BLaER1 treated with 17β-estradiol and CSF1 and Interleukin-3, amounts not matched to agents 10 nM and 100 nM (cell line): ENCODE measurements around the gene SLC22A2.
A peak's percentile ranks its signal among the peaks of the same experiment; 100 is the strongest.

ENCODE experiments used
- H3K27ac ChIP-seq, 11 experiments: shearing (Covaris generic); formaldehyde crosslinking; 2 replicates each; pipeline ENCODE4 v1.8.1; 2022
- H3K27me3 ChIP-seq, 11 experiments: shearing (Covaris generic); formaldehyde crosslinking; 2 replicates each; pipeline ENCODE4 v1.8.1; 2022
- H3K36me3 ChIP-seq, 11 experiments: shearing (Covaris generic); formaldehyde crosslinking; 2 replicates each; pipeline ENCODE4 v1.8.1; 2022
- H3K4me1 ChIP-seq, 10 experiments: shearing (Covaris generic); formaldehyde crosslinking; 2 replicates each; pipeline ENCODE4 v1.8.1; 2022
- H3K4me2 ChIP-seq, 11 experiments: shearing (Covaris generic); formaldehyde crosslinking; 2 replicates each; pipeline ENCODE4 v1.8.1; 2022
- H3K4me3 ChIP-seq, 10 experiments: shearing (Covaris generic); formaldehyde crosslinking; 2 replicates each; pipeline ENCODE4 v1.8.1; 2022
- H3K9ac ChIP-seq, 11 experiments: shearing (Covaris generic); formaldehyde crosslinking; 2 replicates each; pipeline ENCODE4 v1.8.1; 2022
- H3K9me3 ChIP-seq, 11 experiments: shearing (Covaris generic); formaldehyde crosslinking; replicated peaks in 1 of 11; 2 replicates each; pipeline ENCODE4 v1.8.1; 2022
- H4K20me1 ChIP-seq, 11 experiments: shearing (Covaris generic); formaldehyde crosslinking; 2 replicates each; pipeline ENCODE4 v1.8.1; 2022
- Cebpa-rat ChIP-seq, 11 experiments: shearing (Covaris generic); IDR thresholded peaks; 2 replicates each; pipeline ENCODE4 v1.8.1; 2022

Gene SLC22A2

GRCh38 chr6:160265869-160266476, 7.4 kb upstream of the SLC22A2 start:
- no peak overlapping the region for H3K4me3 ChIP-seq
- no peaks in the 10 kb centered on the region for H3K36me3 ChIP-seq
- no peak for TF ChIP-seq Cebpa-rat (IDR thresholded peaks at IDR 0.05)
- no peak overlapping the region for H3K27ac ChIP-seq
- no peaks in the 10 kb centered on the region for H4K20me1 ChIP-seq
- H3K4me1 ChIP-seq, result peaks cover 0 to 10% (median 0%) of the 10 kb centered on the region in 10 experiments; a peak in 5 of 20 replicates
- no peaks in the 10 kb centered on the region for H3K9me3 ChIP-seq
- H3K9ac ChIP-seq, result no peak overlapping the region
- H3K27me3 ChIP-seq, result no peaks in the 10 kb centered on the region
- H3K4me2 ChIP-seq, result peak overlapping the region in 4 of 11 experiments; percentile 0 to 23 (median 3); a peak in 2 of 22 replicates

GRCh38 chr6:160264061-160264612, 5.5 kb upstream of the SLC22A2 start:
- Histone ChIP-seq H4K20me1 (no peaks in the 10 kb centered on the region), H3K9ac (no peak overlapping the region), H3K27ac (no peak overlapping the region), H3K4me2 (no peak overlapping the region), H3K4me1 (peaks cover 0 to 10% (median 0%) of the 10 kb centered on the region in 10 experiments; a peak in 5 of 20 replicates), H3K27me3 (no peaks in the 10 kb centered on the region), H3K9me3 (no peaks in the 10 kb centered on the region), H3K4me3 (no peak overlapping the region), H3K36me3 (no peaks in the 10 kb centered on the region)
- TF ChIP-seq Cebpa-rat (IDR thresholded peaks at IDR 0.05), result no peak

GRCh38 chr6:160263196-160263939, 4.7 kb upstream of the SLC22A2 start:
- Histone ChIP-seq H3K9ac (no peak overlapping the region), H3K4me2 (no peak overlapping the region), H3K4me1 (peaks cover 0 to 10% (median 0%) of the 10 kb centered on the region in 10 experiments; a peak in 5 of 20 replicates), H3K27me3 (no peaks in the 10 kb centered on the region), H3K27ac (no peak overlapping the region), H3K36me3 (no peaks in the 10 kb centered on the region), H3K4me3 (no peak overlapping the region), H3K9me3 (no peaks in the 10 kb centered on the region), H4K20me1 (no peaks in the 10 kb centered on the region)
- no peak for TF ChIP-seq Cebpa-rat (IDR thresholded peaks at IDR 0.05)

- Histone ChIP-seq H3K9ac (no peak overlapping the region), H3K27ac (no peak overlapping the region), H3K4me1 (peaks cover 0 to 10% (median 0%) of the 10 kb centered on the region in 10 experiments; a peak in 5 of 20 replicates), H3K9me3 (no peaks in the 10 kb centered on the region), H4K20me1 (no peaks in the 10 kb centered on the region), H3K36me3 (no peaks in the 10 kb centered on the region), H3K27me3 (no peaks in the 10 kb centered on the region), H3K4me2 (peak overlapping the region in 3 of 11 experiments; percentile 1 to 29 (median 6); a peak in 4 of 22 replicates), H3K4me3 (no peak overlapping the region)
- TF ChIP-seq Cebpa-rat (IDR thresholded peaks at IDR 0.05), result no peak
These were observed 3.5 kb upstream of the SLC22A2 start for GRCh38 chr6:160261991-160262680.

- Histone ChIP-seq H3K27ac (no peak overlapping the region), H3K4me2 (no peak overlapping the region), H3K9ac (no peak overlapping the region), H3K9me3 (no peaks in the 10 kb centered on the region), H3K4me1 (peaks cover 0 to 9% (median 0%) of the 10 kb centered on the region in 10 experiments; a peak in 5 of 20 replicates), H3K4me3 (no peak overlapping the region), H3K27me3 (no peaks in the 10 kb centered on the region), H4K20me1 (no peaks in the 10 kb centered on the region), H3K36me3 (no peaks in the 10 kb centered on the region)
- no peak for TF ChIP-seq Cebpa-rat (IDR thresholded peaks at IDR 0.05)
These were observed 2.3 kb upstream of the SLC22A2 start for GRCh38 chr6:160260803-160261450.

GRCh38 chr6:160260367-160260766, 1.7 kb upstream of the SLC22A2 start:
- H3K27me3 ChIP-seq, result no peaks in the 10 kb centered on the region
- peaks cover 0 to 9% (median 0%) of the 10 kb centered on the region in 10 experiments; a peak in 5 of 20 replicates for H3K4me1 ChIP-seq
- no peak overlapping the region for H3K9ac ChIP-seq
- H3K4me3 ChIP-seq, result no peak overlapping the region
- H4K20me1 ChIP-seq, result no peaks in the 10 kb centered on the region
- no peak overlapping the region for H3K4me2 ChIP-seq
- H3K36me3 ChIP-seq, result no peaks in the 10 kb centered on the region
- H3K27ac ChIP-seq, result no peak overlapping the region
- no peak for TF ChIP-seq Cebpa-rat (IDR thresholded peaks at IDR 0.05)
- H3K9me3 ChIP-seq, result no peaks in the 10 kb centered on the region

- Histone ChIP-seq H3K9me3 (no peaks in the 10 kb centered on the region), H3K9ac (no peak overlapping the region), H3K4me3 (no peak overlapping the region), H3K4me1 (peaks cover 0 to 9% (median 0%) of the 10 kb centered on the region in 10 experiments; a peak in 5 of 20 replicates), H4K20me1 (no peaks in the 10 kb centered on the region), H3K27ac (no peak overlapping the region), H3K27me3 (no peaks in the 10 kb centered on the region), H3K36me3 (no peaks in the 10 kb centered on the region), H3K4me2 (no peak overlapping the region)
- TF ChIP-seq Cebpa-rat (IDR thresholded peaks at IDR 0.05), result no peak
These were observed 977 bp upstream of the SLC22A2 start for GRCh38 chr6:160259598-160259997.

GRCh38 chr6:160259143-160259425, 463 bp upstream of the SLC22A2 start:
- H3K27me3 ChIP-seq, result no peaks in the 10 kb centered on the region
- H4K20me1 ChIP-seq, result no peaks in the 10 kb centered on the region
- H3K36me3 ChIP-seq, result no peaks in the 10 kb centered on the region
- H3K4me1 ChIP-seq, result peaks cover 0 to 9% (median 0%) of the 10 kb centered on the region in 10 experiments; a peak in 5 of 20 replicates
- no peak for TF ChIP-seq Cebpa-rat (IDR thresholded peaks at IDR 0.05)
- H3K9ac ChIP-seq, result no peak overlapping the region
- H3K27ac ChIP-seq, result no peak overlapping the region
- H3K4me2 ChIP-seq, result no peak overlapping the region
- H3K4me3 ChIP-seq, result no peak overlapping the region
- no peaks in the 10 kb centered on the region for H3K9me3 ChIP-seq

GRCh38 chr6:160256445-160256844, 2.2 kb downstream of the SLC22A2 start:
- H3K9ac ChIP-seq, result no peak overlapping the region

More at GRCh38 chr6:160256445-160256844, 2.2 kb downstream of the SLC22A2 start:
- no peak for TF ChIP-seq Cebpa-rat (IDR thresholded peaks at IDR 0.05)
- no peaks in the 10 kb centered on the region for H3K27me3 ChIP-seq
- H3K9me3 ChIP-seq, result peaks cover 0 to 11% (median 0%) of the 10 kb centered on the region in 11 experiments; a peak in 3 of 22 replicates
- no peak overlapping the region for H3K4me3 ChIP-seq
- H3K4me1 ChIP-seq, result no peaks in the 10 kb centered on the region
- no peak overlapping the region for H3K4me2 ChIP-seq
- no peak overlapping the region for H3K27ac ChIP-seq
- H3K36me3 ChIP-seq, result no peaks in the 10 kb centered on the region
- no peaks in the 10 kb centered on the region for H4K20me1 ChIP-seq
